ENCODE results near the gene ELAVL2. TPM values are rescaled to one million over a fixed set of nuclear protein-coding genes. Genes with fewer than 3 reads are reported as not detected.

The ELAVL2 gene
- total and polyA plus RNA-seq, 9 of the 15 experiments (the other 6 are each of a cell fraction or from before 2014, with no cell fraction given) = not detected

- Histone ChIP-seq H3K4me1 (replicated peaks in 1 of 2; ENCODE audit: control insufficient read depth in 2 of 2, insufficient read depth in 2 of 2, low read length in 2 of 2) (no peaks in the 10 kb centered on the region), H3K9me1 (ENCODE audit: control insufficient read depth, insufficient read depth, low read length) (no peaks in the 10 kb centered on the region), H3K27me3 (ENCODE audit: control insufficient read depth in 2 of 2, insufficient read depth in 2 of 2, low read length in 2 of 2) (no peaks in the 10 kb centered on the region), H3K9me3 (replicated peaks; ENCODE audit: control insufficient read depth, insufficient read depth, low read depth, low read length) (no peaks in the 10 kb centered on the region), H3K9ac (ENCODE audit: insufficient read depth in 1 of 2, low read depth in 2 of 2, low read length in 2 of 2) (no peak overlapping the region), H3K4me3 (no peak overlapping the region), H4K20me1 (replicated peaks; ENCODE audit: control insufficient read depth, insufficient read depth, low read length) (no peaks in the 10 kb centered on the region), H3K79me2 (ENCODE audit: control insufficient read depth, insufficient read depth, low read length) (no peaks in the 10 kb centered on the region), H3K36me3 (ENCODE audit: control insufficient read depth, insufficient read depth, low read length) (no peaks in the 10 kb centered on the region), H3K27ac (ENCODE audit: extremely low read depth, low read depth, low read length) (no peak overlapping the region), H2AFZ (ENCODE audit: low read depth, low read length) (no peak overlapping the region), H3K4me2 (ENCODE audit: insufficient read depth, low read length) (no peak overlapping the region)
- no TSS peak for BruUV-seq (replicated peaks)
- FAIRE-seq (no peak), ATAC-seq (no peak), DNase-seq (ENCODE audit: extremely low read depth in 1 of 4, low spot score in 3 of 4) (no peak)
- CTCF ChIA-PET (ENCODE audit: low intra/inter-chr PET ratio) = no interaction called here
- POLR2A ChIA-PET = no interaction called here
- TF ChIP-seq THAP12 (CRISPR knock-in tag; IDR thresholded peaks at IDR 0.05) (no peak), ZNF449 (CRISPR knock-in tag; IDR thresholded peaks at IDR 0.05) (no peak), TBL1XR1 (IDR thresholded peaks at IDR 0.05; ENCODE audit: low read length in 2 of 2) (no peak), ZNF586 (CRISPR knock-in tag; conservative IDR thresholded peaks at IDR 0.05) (no peak), ZNF212 (CRISPR knock-in tag; IDR thresholded peaks at IDR 0.05) (no peak), TAF9B (IDR thresholded peaks at IDR 0.05; ENCODE audit: partially characterized antibody) (no peak), ZNF398 (CRISPR knock-in tag; IDR thresholded peaks at IDR 0.05) (no peak), HNRNPK (IDR thresholded peaks at IDR 0.05; ENCODE audit: low read depth, low read length, poor library complexity, severe bottlenecking) (no peak), SMAD4 (CRISPR knock-in tag; conservative IDR thresholded peaks at IDR 0.05) (no peak), DDX20 (tag; IDR thresholded peaks at IDR 0.05; ENCODE audit: low read depth) (no peak), HDAC1 (IDR thresholded peaks at IDR 0.05) (no peak)
- intact Hi-C loops (cut with micrococcal nuclease) (no loop called here), in situ Hi-C loops (cut with MboI) (no loop called here)
- no CpG with 5 or more reads among the region's 6 CpGs for WGBS (ENCODE audit: insufficient coverage, low coverage, missing lambda C conversion rate)
Measured at GRCh38 chr9:23765561-23765960, 60.5 kb downstream of the ELAVL2 start.
